ENCODE results near the gene FGF23.

GRCh38 chr12:4320853-4321701 is 58.4 kb downstream of the FGF23 start, which contains the start of gene TIGAR:
- TF ChIP-seq GATA3 (IDR thresholded peaks at IDR 0.05; ENCODE audit: low read depth, low read length) (no peak), GATA2 (IDR thresholded peaks at IDR 0.05; ENCODE audit: low read depth, low read length) (peak; percentile 78)
